SK-N-SH treated with all-trans-retinoic acid at 6 μM for 48 hours (cell line): Measurements from ENCODE around the gene XAB2.

Experiments used
- ATAC-seq: fragments of 200-7000 bp; cut with Tn5 transposase; 3 replicates; pipeline ENCODE4 v1.9.1; 2020; ENCODE audit warnings: mild to moderate bottlenecking, moderate library complexity
- BACH2 ChIP-seq: fragments of 250-450 bp; sonication (Bioruptor Pico); IDR thresholded peaks from 2 replicates; pipeline ENCODE4 v1.9.0; 2021; ENCODE audit warnings: mild to moderate bottlenecking, borderline replicate concordance
- CSDC2 ChIP-seq: fragments of 250-450 bp; sonication (Bioruptor Pico); IDR thresholded peaks from 2 replicates; pipeline ENCODE4 v1.5.0; 2020; ENCODE audit warnings: mild to moderate bottlenecking, moderate library complexity
- ESRRG ChIP-seq: fragments of 250-450 bp; sonication (Bioruptor Pico); IDR thresholded peaks from 2 replicates; pipeline ENCODE4 v1.6.1; 2021; ENCODE audit warnings: mild to moderate bottlenecking
- GLIS3 ChIP-seq: fragments of 250-450 bp; sonication (Bioruptor Pico); IDR thresholded peaks from 2 replicates; pipeline ENCODE4 v1.5.0; 2020; ENCODE audit warnings: mild to moderate bottlenecking, moderate library complexity
- ISL1 ChIP-seq: fragments of 250-450 bp; sonication (Bioruptor Pico); IDR thresholded peaks from 2 replicates; pipeline ENCODE4 v2.1.2; 2022; ENCODE audit warnings: mild to moderate bottlenecking, moderate library complexity
- OSR1 ChIP-seq: fragments of 250-450 bp; sonication (Bioruptor Pico); IDR thresholded peaks from 2 replicates; pipeline ENCODE4 v1.8.0; 2022; ENCODE audit warnings: moderate library complexity, mild to moderate bottlenecking, inconsistent platforms
- PPARA ChIP-seq: fragments of 250-450 bp; sonication (Bioruptor Pico); IDR thresholded peaks from 2 replicates; pipeline ENCODE4 v1.5.0; 2020; ENCODE audit warnings: mild to moderate bottlenecking, borderline replicate concordance
- RARB ChIP-seq: fragments of 250-450 bp; sonication (Bioruptor Pico); IDR thresholded peaks from 2 replicates; pipeline ENCODE4 v1.8.0; 2021; ENCODE audit warnings: mild to moderate bottlenecking, moderate library complexity
- SNAI2 ChIP-seq: fragments of 250-450 bp; sonication (Bioruptor Pico); IDR thresholded peaks from 2 replicates; pipeline ENCODE4 v1.5.0; 2020; ENCODE audit warnings: mild to moderate bottlenecking, moderate library complexity
- TCF4 ChIP-seq: fragments of 250-450 bp; sonication (Bioruptor Pico); IDR thresholded peaks from 2 replicates; pipeline ENCODE4 v1.8.0; 2021; ENCODE audit warnings: mild to moderate bottlenecking, moderate library complexity, borderline replicate concordance
- TOX ChIP-seq: fragments of 250-450 bp; sonication (Bioruptor Pico); IDR thresholded peaks from 2 replicates; pipeline ENCODE4 v1.8.0; 2021; ENCODE audit warnings: mild to moderate bottlenecking, moderate library complexity, borderline replicate concordance
- ZC3H10 ChIP-seq: fragments of 250-450 bp; sonication (Bioruptor Pico); IDR thresholded peaks from 2 replicates; pipeline ENCODE4 v1.5.1; 2021; ENCODE audit warnings: mild to moderate bottlenecking, moderate library complexity
- ZFP3 ChIP-seq: fragments of 250-450 bp; sonication (Bioruptor Pico); IDR thresholded peaks from 2 replicates; pipeline ENCODE4 v1.5.0; 2020; ENCODE audit warnings: mild to moderate bottlenecking, moderate library complexity
- ZFP30 ChIP-seq: fragments of 450-650 bp; formaldehyde crosslinking; IDR thresholded peaks from 2 replicates; pipeline ENCODE4 v1.5.0; 2022; ENCODE audit warnings: mild to moderate bottlenecking, moderate library complexity
- ZNF565 ChIP-seq: fragments of 450-650 bp; formaldehyde crosslinking; conservative IDR thresholded peaks from 2 replicates; pipeline ENCODE4 v1.5.0; 2020; ENCODE audit warnings: low read depth, mild to moderate bottlenecking, moderate library complexity
- ZNF70 ChIP-seq: fragments of 450-650 bp; formaldehyde crosslinking; IDR thresholded peaks from 2 replicates; pipeline ENCODE4 v1.5.0; 2020; ENCODE audit warnings: mild to moderate bottlenecking, moderate library complexity
- ZNF8 ChIP-seq: fragments of 450-650 bp; formaldehyde crosslinking; IDR thresholded peaks from 2 replicates; pipeline ENCODE4 v1.5.0; 2020; ENCODE audit warnings: mild to moderate bottlenecking, moderate library complexity
- TF ChIP-seq, protein P1 (sequence below): fragments of 250-450 bp; sonication (Bioruptor Pico); IDR thresholded peaks from 2 replicates; pipeline ENCODE4 v1.5.1; 2021; ENCODE audit warnings: mild to moderate bottlenecking, moderate library complexity
- TF ChIP-seq, protein P2 (sequence below): fragments of 250-450 bp; sonication (Bioruptor Pico); IDR thresholded peaks from 2 replicates; pipeline ENCODE4 v1.5.0; 2020; ENCODE audit warnings: mild to moderate bottlenecking, moderate library complexity
- TF ChIP-seq, protein P3 (sequence below): fragments of 250-450 bp; sonication (Bioruptor Pico); IDR thresholded peaks from 2 replicates; pipeline ENCODE4 v1.5.1; 2020; ENCODE audit warnings: low read depth, mild to moderate bottlenecking, moderate library complexity
- TF ChIP-seq, protein P4 (sequence below): fragments of 250-450 bp; sonication (Bioruptor Pico); IDR thresholded peaks from 2 replicates; pipeline ENCODE4 v1.8.0; 2020; ENCODE audit warnings: mild to moderate bottlenecking, moderate library complexity, borderline replicate concordance
- TF ChIP-seq, protein P5 (sequence below): fragments of 250-450 bp; sonication (Bioruptor Pico); IDR thresholded peaks from 2 replicates; pipeline ENCODE4 v1.8.0; 2021; ENCODE audit warnings: low read depth, mild to moderate bottlenecking, moderate library complexity, borderline replicate concordance

The XAB2 gene

DNA sequence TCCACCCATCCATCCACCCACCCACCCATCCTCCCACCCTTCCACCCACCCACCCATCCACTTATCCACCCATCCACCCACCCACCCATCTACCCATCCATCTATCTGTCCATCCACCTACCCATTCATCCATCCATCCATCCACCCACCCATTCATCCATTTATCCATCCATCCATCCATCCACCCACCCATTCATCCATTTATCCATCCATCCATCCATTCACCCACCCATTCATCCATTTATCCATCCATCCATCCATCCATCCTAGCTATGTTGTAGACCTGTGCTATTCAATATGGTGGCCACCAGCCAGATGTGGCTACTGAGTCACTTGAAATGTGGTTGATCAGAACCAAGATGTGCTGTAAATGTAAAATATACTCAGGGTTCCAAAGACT lies 28.6 kb downstream of the XAB2 start (continued):
- TF ChIP-seq ZNF565 (CRISPR knock-in tag) (no peak), ZC3H10 (CRISPR knock-in tag) (no peak), ZNF70 (CRISPR knock-in tag) (no peak), OSR1 (no peak)
- TF ChIP-seq, protein P1, sequence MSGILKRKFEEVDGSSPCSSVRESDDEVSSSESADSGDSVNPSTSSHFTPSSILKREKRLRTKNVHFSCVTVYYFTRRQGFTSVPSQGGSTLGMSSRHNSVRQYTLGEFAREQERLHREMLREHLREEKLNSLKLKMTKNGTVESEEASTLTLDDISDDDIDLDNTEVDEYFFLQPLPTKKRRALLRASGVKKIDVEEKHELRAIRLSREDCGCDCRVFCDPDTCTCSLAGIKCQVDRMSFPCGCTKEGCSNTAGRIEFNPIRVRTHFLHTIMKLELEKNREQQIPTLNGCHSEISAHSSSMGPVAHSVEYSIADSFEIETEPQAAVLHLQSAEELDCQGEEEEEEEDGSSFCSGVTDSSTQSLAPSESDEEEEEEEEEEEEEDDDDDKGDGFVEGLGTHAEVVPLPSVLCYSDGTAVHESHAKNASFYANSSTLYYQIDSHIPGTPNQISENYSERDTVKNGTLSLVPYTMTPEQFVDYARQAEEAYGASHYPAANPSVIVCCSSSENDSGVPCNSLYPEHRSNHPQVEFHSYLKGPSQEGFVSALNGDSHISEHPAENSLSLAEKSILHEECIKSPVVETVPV (CRISPR knock-in tag) = no peak

DNA sequence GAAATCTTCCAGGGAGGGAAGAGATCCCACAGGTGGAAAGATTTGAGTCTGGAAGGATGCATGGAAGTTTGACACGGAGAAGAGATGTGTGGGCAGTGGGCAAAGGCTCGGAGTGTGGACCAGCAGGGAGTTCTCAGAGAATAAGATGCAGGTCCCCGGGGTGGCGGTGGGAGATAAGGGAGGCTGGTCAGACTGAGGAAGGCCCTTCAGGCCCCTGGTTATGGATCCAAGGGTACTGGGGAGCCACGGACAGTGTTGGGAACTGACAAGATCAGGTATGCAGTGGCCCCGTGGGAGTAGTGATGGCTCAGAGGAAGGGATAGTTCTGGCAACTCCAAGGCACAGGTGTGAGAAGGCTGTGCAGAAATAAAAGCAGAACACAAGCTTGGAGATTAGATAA lies 31.2 kb downstream of the XAB2 start:
- TF ChIP-seq TCF4 (CRISPR knock-in tag) (no peak), ESRRG (no peak), ZFP30 (CRISPR knock-in tag) (no peak), RARB (CRISPR knock-in tag) (no peak), ZC3H10 (CRISPR knock-in tag) (no peak)
- TF ChIP-seq, protein P2, sequence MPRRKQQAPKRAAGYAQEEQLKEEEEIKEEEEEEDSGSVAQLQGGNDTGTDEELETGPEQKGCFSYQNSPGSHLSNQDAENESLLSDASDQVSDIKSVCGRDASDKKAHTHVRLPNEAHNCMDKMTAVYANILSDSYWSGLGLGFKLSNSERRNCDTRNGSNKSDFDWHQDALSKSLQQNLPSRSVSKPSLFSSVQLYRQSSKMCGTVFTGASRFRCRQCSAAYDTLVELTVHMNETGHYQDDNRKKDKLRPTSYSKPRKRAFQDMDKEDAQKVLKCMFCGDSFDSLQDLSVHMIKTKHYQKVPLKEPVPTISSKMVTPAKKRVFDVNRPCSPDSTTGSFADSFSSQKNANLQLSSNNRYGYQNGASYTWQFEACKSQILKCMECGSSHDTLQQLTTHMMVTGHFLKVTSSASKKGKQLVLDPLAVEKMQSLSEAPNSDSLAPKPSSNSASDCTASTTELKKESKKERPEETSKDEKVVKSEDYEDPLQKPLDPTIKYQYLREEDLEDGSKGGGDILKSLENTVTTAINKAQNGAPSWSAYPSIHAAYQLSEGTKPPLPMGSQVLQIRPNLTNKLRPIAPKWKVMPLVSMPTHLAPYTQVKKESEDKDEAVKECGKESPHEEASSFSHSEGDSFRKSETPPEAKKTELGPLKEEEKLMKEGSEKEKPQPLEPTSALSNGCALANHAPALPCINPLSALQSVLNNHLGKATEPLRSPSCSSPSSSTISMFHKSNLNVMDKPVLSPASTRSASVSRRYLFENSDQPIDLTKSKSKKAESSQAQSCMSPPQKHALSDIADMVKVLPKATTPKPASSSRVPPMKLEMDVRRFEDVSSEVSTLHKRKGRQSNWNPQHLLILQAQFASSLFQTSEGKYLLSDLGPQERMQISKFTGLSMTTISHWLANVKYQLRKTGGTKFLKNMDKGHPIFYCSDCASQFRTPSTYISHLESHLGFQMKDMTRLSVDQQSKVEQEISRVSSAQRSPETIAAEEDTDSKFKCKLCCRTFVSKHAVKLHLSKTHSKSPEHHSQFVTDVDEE (CRISPR knock-in tag) = no peak
- no peak for ATAC-seq

DNA sequence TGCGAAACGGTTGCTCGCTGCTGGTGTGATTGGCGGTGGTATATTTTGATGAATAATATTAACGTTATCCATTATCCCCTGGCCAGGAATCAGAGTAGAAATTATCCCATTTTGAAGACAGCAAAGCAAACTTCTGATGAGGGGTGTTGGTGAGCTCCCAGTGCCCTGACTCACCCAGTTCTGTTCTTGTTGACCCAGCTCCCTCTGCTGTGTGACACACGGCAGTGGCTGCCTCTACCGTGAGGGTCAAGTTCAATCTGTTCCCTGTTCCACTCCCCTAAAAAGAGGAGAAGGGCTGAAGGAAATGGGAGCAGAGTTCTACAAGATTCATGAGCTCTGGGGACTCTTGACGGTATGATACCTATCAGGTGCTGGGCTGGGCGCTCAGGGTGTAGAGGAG lies 31.7 kb downstream of the XAB2 start:
- no peak for ATAC-seq
- no peak for TF ChIP-seq RARB (CRISPR knock-in tag)
- TF ChIP-seq CSDC2 (CRISPR knock-in tag) = no peak
- TF ChIP-seq ZFP3 (CRISPR knock-in tag) = no peak
- no peak for TF ChIP-seq TCF4 (CRISPR knock-in tag)
- TF ChIP-seq ZNF8 = no peak
- TF ChIP-seq ESRRG = no peak
- no peak for TF ChIP-seq SNAI2
- TF ChIP-seq, protein P3, sequence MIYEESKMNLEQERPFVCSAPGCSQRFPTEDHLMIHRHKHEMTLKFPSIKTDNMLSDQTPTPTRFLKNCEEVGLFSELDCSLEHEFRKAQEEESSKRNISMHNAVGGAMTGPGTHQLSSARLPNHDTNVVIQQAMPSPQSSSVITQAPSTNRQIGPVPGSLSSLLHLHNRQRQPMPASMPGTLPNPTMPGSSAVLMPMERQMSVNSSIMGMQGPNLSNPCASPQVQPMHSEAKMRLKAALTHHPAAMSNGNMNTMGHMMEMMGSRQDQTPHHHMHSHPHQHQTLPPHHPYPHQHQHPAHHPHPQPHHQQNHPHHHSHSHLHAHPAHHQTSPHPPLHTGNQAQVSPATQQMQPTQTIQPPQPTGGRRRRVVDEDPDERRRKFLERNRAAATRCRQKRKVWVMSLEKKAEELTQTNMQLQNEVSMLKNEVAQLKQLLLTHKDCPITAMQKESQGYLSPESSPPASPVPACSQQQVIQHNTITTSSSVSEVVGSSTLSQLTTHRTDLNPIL = no peak
- TF ChIP-seq, protein P4, sequence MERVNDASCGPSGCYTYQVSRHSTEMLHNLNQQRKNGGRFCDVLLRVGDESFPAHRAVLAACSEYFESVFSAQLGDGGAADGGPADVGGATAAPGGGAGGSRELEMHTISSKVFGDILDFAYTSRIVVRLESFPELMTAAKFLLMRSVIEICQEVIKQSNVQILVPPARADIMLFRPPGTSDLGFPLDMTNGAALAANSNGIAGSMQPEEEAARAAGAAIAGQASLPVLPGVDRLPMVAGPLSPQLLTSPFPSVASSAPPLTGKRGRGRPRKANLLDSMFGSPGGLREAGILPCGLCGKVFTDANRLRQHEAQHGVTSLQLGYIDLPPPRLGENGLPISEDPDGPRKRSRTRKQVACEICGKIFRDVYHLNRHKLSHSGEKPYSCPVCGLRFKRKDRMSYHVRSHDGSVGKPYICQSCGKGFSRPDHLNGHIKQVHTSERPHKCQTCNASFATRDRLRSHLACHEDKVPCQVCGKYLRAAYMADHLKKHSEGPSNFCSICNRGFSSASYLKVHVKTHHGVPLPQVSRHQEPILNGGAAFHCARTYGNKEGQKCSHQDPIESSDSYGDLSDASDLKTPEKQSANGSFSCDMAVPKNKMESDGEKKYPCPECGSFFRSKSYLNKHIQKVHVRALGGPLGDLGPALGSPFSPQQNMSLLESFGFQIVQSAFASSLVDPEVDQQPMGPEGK (CRISPR knock-in tag) = no peak

DNA sequence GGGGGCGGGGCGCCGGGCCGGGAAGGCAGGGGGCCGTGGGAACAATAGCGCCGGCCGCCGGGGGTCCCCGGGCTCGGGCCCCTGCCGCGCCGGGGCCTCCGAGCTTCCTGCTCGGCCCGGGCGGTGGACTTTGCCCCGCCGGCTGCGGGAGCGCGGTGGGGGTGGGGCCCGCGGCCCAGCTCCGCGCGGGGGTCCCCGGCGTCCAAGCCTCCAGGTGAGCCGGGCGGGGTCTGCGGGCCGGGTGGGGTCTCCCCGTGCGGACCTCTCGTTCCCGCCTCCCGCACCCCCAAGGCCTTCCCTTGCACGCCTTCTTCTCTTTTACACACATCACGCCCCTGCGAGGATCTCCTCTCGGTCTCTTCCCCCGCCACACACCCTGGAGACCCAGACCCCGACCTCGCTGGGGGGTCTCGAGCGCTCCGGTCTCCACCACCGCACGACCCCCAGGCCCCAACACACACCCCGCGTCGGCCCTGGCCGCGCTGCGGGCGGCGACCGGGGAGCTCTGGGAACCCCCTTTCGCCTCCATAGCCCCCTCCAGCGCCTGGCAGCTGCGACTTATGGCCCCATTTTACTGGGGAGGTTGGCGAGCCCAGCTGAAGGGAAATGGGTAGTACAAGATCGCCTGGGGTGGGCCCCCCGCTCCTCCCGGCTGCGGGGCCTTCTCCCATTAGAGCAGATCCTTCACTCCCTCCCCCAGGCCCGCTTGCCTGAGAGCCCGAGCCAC lies 33.0 kb downstream of the XAB2 start:
- ATAC-seq = no peak
- TF ChIP-seq BACH2 (CRISPR knock-in tag) (no peak), TCF4 (CRISPR knock-in tag) (no peak), CSDC2 (CRISPR knock-in tag) (no peak), ZFP30 (CRISPR knock-in tag) (no peak), ISL1 (CRISPR knock-in tag) (no peak)

DNA sequence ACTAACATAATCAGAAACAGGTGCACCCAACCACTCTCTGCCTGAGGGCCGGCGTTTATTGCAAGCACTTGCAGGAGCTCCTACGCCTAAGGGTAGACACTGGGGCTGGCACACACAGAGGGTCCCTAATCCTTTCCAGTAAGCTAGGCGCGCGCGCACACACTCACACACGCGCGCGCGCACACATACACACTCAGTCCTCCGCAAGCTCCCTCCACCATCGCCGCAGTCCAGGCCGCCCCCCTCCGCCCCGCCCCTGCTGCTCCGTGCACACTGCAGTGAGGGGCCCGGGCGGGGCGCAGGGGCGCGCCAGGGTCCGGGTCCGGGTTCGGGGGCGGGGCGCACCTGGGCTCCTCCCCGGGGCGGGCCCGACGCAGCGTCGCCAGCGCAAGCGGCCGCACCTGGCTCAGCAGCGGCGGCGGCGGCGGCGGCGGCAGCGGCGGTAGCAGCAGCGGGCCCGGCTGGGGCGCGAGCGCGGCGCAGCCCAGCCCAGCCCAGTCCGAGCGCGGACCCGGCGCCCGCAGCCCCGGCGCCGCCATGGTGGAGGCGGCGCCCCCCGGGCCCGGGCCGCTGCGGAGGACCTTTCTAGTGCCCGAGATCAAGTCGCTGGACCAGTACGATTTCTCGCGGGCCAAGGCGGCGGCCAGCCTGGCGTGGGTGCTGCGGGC lies 33.7 kb downstream of the XAB2 start, which contains the start of gene CAMSAP3:
CAMSAP3 (plus strand) TSS at position 398 of the 668 bp plus-strand sequence; CDS start at position 538, 140 bp downstream.
- peak; percentile 87 for ATAC-seq
- TF ChIP-seq TOX (CRISPR knock-in tag) (no peak), CSDC2 (CRISPR knock-in tag) (no peak), OSR1 (no peak), ZNF70 (CRISPR knock-in tag) (no peak), ZFP30 (CRISPR knock-in tag) (no peak), GLIS3 (CRISPR knock-in tag) (no peak), ISL1 (CRISPR knock-in tag) (no peak), TCF4 (CRISPR knock-in tag) (no peak), ZNF565 (CRISPR knock-in tag) (no peak), PPARA (no peak)
- TF ChIP-seq, protein P1 (CRISPR knock-in tag) = no peak
- TF ChIP-seq, protein P5, sequence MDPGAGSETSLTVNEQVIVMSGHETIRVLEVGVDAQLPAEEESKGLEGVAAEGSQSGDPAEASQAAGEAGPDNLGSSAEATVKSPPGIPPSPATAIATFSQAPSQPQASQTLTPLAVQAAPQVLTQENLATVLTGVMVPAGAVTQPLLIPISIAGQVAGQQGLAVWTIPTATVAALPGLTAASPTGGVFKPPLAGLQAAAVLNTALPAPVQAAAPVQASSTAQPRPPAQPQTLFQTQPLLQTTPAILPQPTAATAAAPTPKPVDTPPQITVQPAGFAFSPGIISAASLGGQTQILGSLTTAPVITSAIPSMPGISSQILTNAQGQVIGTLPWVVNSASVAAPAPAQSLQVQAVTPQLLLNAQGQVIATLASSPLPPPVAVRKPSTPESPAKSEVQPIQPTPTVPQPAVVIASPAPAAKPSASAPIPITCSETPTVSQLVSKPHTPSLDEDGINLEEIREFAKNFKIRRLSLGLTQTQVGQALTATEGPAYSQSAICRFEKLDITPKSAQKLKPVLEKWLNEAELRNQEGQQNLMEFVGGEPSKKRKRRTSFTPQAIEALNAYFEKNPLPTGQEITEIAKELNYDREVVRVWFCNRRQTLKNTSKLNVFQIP = no peak
